ENCODE data around the gene PDE4D. TPM values are rescaled to one million over a fixed set of nuclear protein-coding genes. Genes with fewer than 3 reads are reported as not detected.

The PDE4D gene
- total RNA-seq, 1 experiment from 2014 or later = 2.1 TPM

GRCh38 chr5:59766427-59767210 is 126.9 kb downstream of the PDE4D start:
- Histone ChIP-seq H3K27me3 (ENCODE audit: insufficient read depth, low read length) (peaks cover 8% of the 10 kb centered on the region; the same call in 1 of the 2 replicates), H2AK5ac (ENCODE audit: insufficient read length, low read length) (no peak overlapping the region), H3K79me1 (ENCODE audit: insufficient read depth, low read depth, low read length, poor library complexity, severe bottlenecking) (no peaks in the 10 kb centered on the region), H3K4me1 (ENCODE audit: insufficient read depth, low read length) (peaks cover 2% of the 10 kb centered on the region; the same call in 1 of the 2 replicates), H4K8ac (replicated peaks; ENCODE audit: insufficient read length, low read depth, low read length) (no peak overlapping the region), H3K9ac (ENCODE audit: extremely low read depth, insufficient read length, low read length) (no peak overlapping the region), H3K4ac (ENCODE audit: low read depth, low read length) (no peak overlapping the region), H2BK20ac (ENCODE audit: low read depth, low read length, poor library complexity, severe bottlenecking) (no peak overlapping the region), H3K23me2 (ENCODE audit: insufficient read length, low read depth, low read length, poor library complexity, severe bottlenecking) (peaks cover 9% of the 10 kb centered on the region), H3K18ac (ENCODE audit: insufficient read length, low read depth, low read length) (no peak overlapping the region), H3K27ac (ENCODE audit: insufficient read length, low read depth, low read length) (no peak overlapping the region), H2BK5ac (ENCODE audit: insufficient read length, low read length) (no peak overlapping the region), H2AFZ (ENCODE audit: low read length) (no peak overlapping the region), H3K23ac (ENCODE audit: insufficient read length, low read depth, low read length) (no peak overlapping the region), H3K56ac (ENCODE audit: insufficient read length, low read depth, low read length) (no peak overlapping the region), H3K14ac (ENCODE audit: insufficient read depth, low read length) (no peak overlapping the region), H4K91ac (ENCODE audit: insufficient read length, low read depth, low read length) (no peak overlapping the region), H2BK120ac (ENCODE audit: low read depth, low read length, poor library complexity, severe bottlenecking) (no peak overlapping the region), H3T11ph (ENCODE audit: low read length) (no peak overlapping the region), H2BK15ac (ENCODE audit: low read depth, low read length) (no peak overlapping the region), H2BK12ac (ENCODE audit: insufficient read length, low read depth, low read length) (no peak overlapping the region), H3K79me2 (ENCODE audit: insufficient read depth, low read length) (no peaks in the 10 kb centered on the region), H4K5ac (ENCODE audit: insufficient read length, low read depth, low read length) (no peak overlapping the region), H3K9me3 (ENCODE audit: control insufficient read depth, low read depth, low read length) (no peaks in the 10 kb centered on the region), H4K20me1 (ENCODE audit: control insufficient read depth, insufficient read depth, insufficient read length) (no peaks in the 10 kb centered on the region), H3K4me2 (ENCODE audit: insufficient read depth, insufficient read length, low read length) (no peak overlapping the region)
- no CpG with 5 or more reads among the region's 7 CpGs for WGBS (ENCODE audit: extremely low coverage, insufficient read length, low lambda C conversion rate)
- TF ChIP-seq CTCF (conservative IDR thresholded peaks at IDR 0.05) = no peak
- no peak for DNase-seq
- Mint-ChIP-seq H3K4me3 (no peak overlapping the region), H3K27ac (no peak overlapping the region), H3K9me3 (no peaks in the 10 kb centered on the region), H3K4me1 (peaks cover 16 to 17% of the 10 kb centered on the region in 2 experiments), H3K27me3 (ENCODE audit: low read depth) (peaks cover 30% of the 10 kb centered on the region), H3K36me3 (ENCODE audit: insufficient read depth in 1 of 3, low read depth in 3 of 3) (no peaks in the 10 kb centered on the region)
